Measurements from ENCODE around the gene CCDC30.
"Not testable (repeated sequence)": the region's sequence is repeated elsewhere in the genome, so short reads cannot be mapped to it uniquely, and the experiment has no call there.

CCDC30 gene

GRCh38 chr1:42681741-42682483 is 218.8 kb downstream of the CCDC30 start, which contains the start of gene YBX1:
YBX1 (plus strand) TSS chr1:42682418; CDS start chr1:42682566, 148 bp downstream.
- Histone ChIP-seq H3K36me3 (ENCODE audit: insufficient read depth, low read length) (peaks cover 12% of the 10 kb centered on the region; the same call in 1 of the 2 replicates), H3F3A (ENCODE audit: low read depth) (no peaks in the 10 kb centered on the region), H3K4me3 (ENCODE audit: low read length, poor library complexity, severe bottlenecking) (peak within 1 kb of the TSS; percentile 83), H3K9ac (ENCODE audit: low read depth, low read length, poor library complexity, severe bottlenecking) (peak within 1 kb of the TSS; percentile 92), H3K79me2 (ENCODE audit: insufficient read depth, low read length) (peaks cover 64% of the 10 kb centered on the region), H4K20me1 (ENCODE audit: insufficient read depth, low read length, poor library complexity, severe bottlenecking) (peaks cover 40% of the 10 kb centered on the region), H3K4me1 (ENCODE audit: insufficient read depth, low read length, poor library complexity, severe bottlenecking) (peaks cover 45% of the 10 kb centered on the region), H3K9me2 (replicated peaks; ENCODE audit: low read depth, low read length) (no peaks in the 10 kb centered on the region), H3K27me3 (ENCODE audit: insufficient read depth, low read length, poor library complexity, severe bottlenecking) (no peaks in the 10 kb centered on the region), H2AFZ (ENCODE audit: low read length) (peak within 1 kb of the TSS; percentile 79), H3K4me2 (ENCODE audit: low read depth, low read length, poor library complexity, severe bottlenecking) (peak within 1 kb of the TSS; percentile 99), H3K9me3 (ENCODE audit: insufficient read depth, low read depth, low read length) (no peaks in the 10 kb centered on the region)
- TF ChIP-seq EZH2phosphoT487 (IDR thresholded peaks at IDR 0.05; ENCODE audit: borderline replicate concordance) (no peak), CTCF (conservative IDR thresholded peaks at IDR 0.05; ENCODE audit: low read length) (no peak)

GRCh38 chr1:42682484-42682738 is 219.3 kb downstream of the CCDC30 start:
- Histone ChIP-seq H3K9ac (ENCODE audit: low read depth, low read length, poor library complexity, severe bottlenecking) (peak overlapping the region; percentile 16), H3K4me3 (ENCODE audit: low read length, poor library complexity, severe bottlenecking) (peak overlapping the region; percentile 83), H3K4me1 (ENCODE audit: insufficient read depth, low read length, poor library complexity, severe bottlenecking) (peaks cover 48% of the 10 kb centered on the region), H3K79me2 (ENCODE audit: insufficient read depth, low read length) (peaks cover 69% of the 10 kb centered on the region), H4K20me1 (ENCODE audit: insufficient read depth, low read length, poor library complexity, severe bottlenecking) (peaks cover 45% of the 10 kb centered on the region), H3K36me3 (ENCODE audit: insufficient read depth, low read length) (peaks cover 12% of the 10 kb centered on the region)
- H3F3A ChIP-seq (ENCODE audit: low read depth); H2AFZ ChIP-seq (ENCODE audit: low read length); H3K9me3 ChIP-seq (ENCODE audit: insufficient read depth, low read depth, low read length); H3K27me3 ChIP-seq (ENCODE audit: insufficient read depth, low read length, poor library complexity, severe bottlenecking); H3K9me2 ChIP-seq (replicated peaks; ENCODE audit: low read depth, low read length); H3K4me2 ChIP-seq (ENCODE audit: low read depth, low read length, poor library complexity, severe bottlenecking): not testable (repeated sequence)

- H3K9ac ChIP-seq (ENCODE audit: low read depth, low read length, poor library complexity, severe bottlenecking) = peak overlapping the region; percentile 85
- H3K4me3 ChIP-seq (ENCODE audit: low read length, poor library complexity, severe bottlenecking) = peak overlapping the region; percentile 83
- H4K20me1 ChIP-seq (ENCODE audit: insufficient read depth, low read length, poor library complexity, severe bottlenecking) = peaks cover 50% of the 10 kb centered on the region
- no peaks in the 10 kb centered on the region for H3K27me3 ChIP-seq (ENCODE audit: insufficient read depth, low read length, poor library complexity, severe bottlenecking)
- peaks cover 74% of the 10 kb centered on the region for H3K79me2 ChIP-seq (ENCODE audit: insufficient read depth, low read length)
- no peak for TF ChIP-seq EZH2phosphoT487 (IDR thresholded peaks at IDR 0.05; ENCODE audit: borderline replicate concordance)
- peaks cover 18% of the 10 kb centered on the region for H3K36me3 ChIP-seq (ENCODE audit: insufficient read depth, low read length)
- no peaks in the 10 kb centered on the region for H3K9me3 ChIP-seq (ENCODE audit: insufficient read depth, low read depth, low read length)
- peak overlapping the region; percentile 99 for H3K4me2 ChIP-seq (ENCODE audit: low read depth, low read length, poor library complexity, severe bottlenecking)
- H3K9me2 ChIP-seq (replicated peaks; ENCODE audit: low read depth, low read length) = no peaks in the 10 kb centered on the region
- H3K4me1 ChIP-seq (ENCODE audit: insufficient read depth, low read length, poor library complexity, severe bottlenecking) = peaks cover 53% of the 10 kb centered on the region
- H2AFZ ChIP-seq (ENCODE audit: low read length) = no peak overlapping the region
- no peaks in the 10 kb centered on the region for H3F3A ChIP-seq (ENCODE audit: low read depth)
Observed at GRCh38 chr1:42682739-42683531, 219.8 kb downstream of the CCDC30 start.

GRCh38 chr1:42684139-42684538 is 221.1 kb downstream of the CCDC30 start:
- Histone ChIP-seq H3K9ac (ENCODE audit: low read depth, low read length, poor library complexity, severe bottlenecking) (peak overlapping the region; percentile 85), H3K4me2 (ENCODE audit: low read depth, low read length, poor library complexity, severe bottlenecking) (peak overlapping the region; percentile 99)
- TF ChIP-seq EZH2phosphoT487 (IDR thresholded peaks at IDR 0.05; ENCODE audit: borderline replicate concordance) (no peak), CTCF (conservative IDR thresholded peaks at IDR 0.05; ENCODE audit: low read length) (no peak)

More at GRCh38 chr1:42684139-42684538, 221.1 kb downstream of the CCDC30 start:
- Histone ChIP-seq H3K9me2 (replicated peaks; ENCODE audit: low read depth, low read length) (no peaks in the 10 kb centered on the region), H3F3A (ENCODE audit: low read depth) (no peaks in the 10 kb centered on the region), H3K4me3 (ENCODE audit: low read length, poor library complexity, severe bottlenecking) (peak overlapping the region; percentile 83), H3K27me3 (ENCODE audit: insufficient read depth, low read length, poor library complexity, severe bottlenecking) (no peaks in the 10 kb centered on the region), H3K36me3 (ENCODE audit: insufficient read depth, low read length) (peaks cover 18% of the 10 kb centered on the region), H3K79me2 (ENCODE audit: insufficient read depth, low read length) (peaks cover 86% of the 10 kb centered on the region), H4K20me1 (ENCODE audit: insufficient read depth, low read length, poor library complexity, severe bottlenecking) (peaks cover 62% of the 10 kb centered on the region), H2AFZ (ENCODE audit: low read length) (no peak overlapping the region), H3K4me1 (ENCODE audit: insufficient read depth, low read length, poor library complexity, severe bottlenecking) (peaks cover 66% of the 10 kb centered on the region), H3K9me3 (ENCODE audit: insufficient read depth, low read depth, low read length) (no peaks in the 10 kb centered on the region)
